Hepatocyte (in vitro differentiated cells): ENCODE results near the gene SLC4A1AP.

Source experiments
- CTCF ChIP-seq: fragments of 200-600 bp; sonication (generic); IDR thresholded peaks from 2 replicates; pipeline ENCODE4 v1.5.1; 2016; ENCODE audit warnings: antibody characterized with exemption, mild to moderate bottlenecking; ENCODE audit not compliant: poor library complexity
- EZH2 ChIP-seq: fragments of 200-600 bp; sonication (generic); IDR thresholded peaks from 2 replicates; pipeline ENCODE4 v1.6.1; 2016; ENCODE audit warnings: antibody characterized with exemption, mild to moderate bottlenecking, borderline replicate concordance
- EZH2phosphoT487 ChIP-seq: fragments of 200-600 bp; sonication (generic); IDR thresholded peaks from one replicate; pipeline ENCODE4 v1.6.1; 2018; ENCODE audit warnings: antibody characterized with exemption, mild to moderate bottlenecking, low read depth, moderate library complexity; ENCODE audit not compliant: unreplicated experiment, severe bottlenecking

DNA sequence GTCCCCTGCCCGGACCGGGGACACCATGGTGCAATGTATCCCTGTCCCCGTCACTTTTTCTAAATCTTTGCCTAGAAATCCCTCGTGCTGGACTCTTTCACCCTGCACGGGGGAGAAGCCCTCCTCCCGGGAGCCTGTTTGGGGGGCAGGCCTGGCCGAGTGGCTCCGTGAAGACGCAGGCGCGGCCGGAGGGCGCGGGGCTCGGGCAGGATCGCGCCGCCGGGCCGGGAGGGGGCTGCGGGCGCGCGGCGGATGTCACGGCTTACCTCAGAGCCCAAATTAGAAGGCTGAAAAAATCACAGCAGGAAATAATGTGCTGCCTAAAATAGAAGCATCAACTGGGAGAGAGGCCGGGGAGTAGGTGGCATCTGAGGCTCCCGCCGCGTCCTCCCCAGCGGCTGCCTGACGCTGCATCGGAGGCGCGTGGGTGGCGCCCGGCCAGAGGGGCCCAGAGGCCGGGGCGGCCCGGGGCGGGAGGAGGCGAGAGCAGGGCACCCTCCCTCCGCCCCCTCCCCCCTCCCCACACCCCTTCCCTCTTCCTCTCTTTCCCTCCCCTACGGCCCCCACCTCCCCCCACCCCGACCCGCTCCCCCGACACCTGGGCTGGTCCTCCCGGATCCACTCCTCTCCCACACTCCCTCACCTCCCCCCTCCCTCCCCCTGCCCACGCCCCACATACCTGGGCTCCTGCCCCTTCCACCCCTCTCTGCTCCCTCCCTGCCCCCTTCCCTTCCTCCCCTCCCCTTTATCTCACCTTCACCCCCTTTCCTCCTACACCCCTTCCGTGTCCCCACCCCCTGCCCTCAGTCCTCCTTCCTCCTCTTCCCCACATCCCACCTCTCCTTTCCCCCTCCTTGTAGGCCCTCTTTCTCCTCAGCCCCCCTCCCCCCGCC lies 51.9 kb downstream of the SLC4A1AP start:
- TF ChIP-seq CTCF (no peak), EZH2 (no peak), EZH2phosphoT487 (no peak)
